ENCODE measurements around the gene GSDMA.

The GSDMA gene

DNA sequence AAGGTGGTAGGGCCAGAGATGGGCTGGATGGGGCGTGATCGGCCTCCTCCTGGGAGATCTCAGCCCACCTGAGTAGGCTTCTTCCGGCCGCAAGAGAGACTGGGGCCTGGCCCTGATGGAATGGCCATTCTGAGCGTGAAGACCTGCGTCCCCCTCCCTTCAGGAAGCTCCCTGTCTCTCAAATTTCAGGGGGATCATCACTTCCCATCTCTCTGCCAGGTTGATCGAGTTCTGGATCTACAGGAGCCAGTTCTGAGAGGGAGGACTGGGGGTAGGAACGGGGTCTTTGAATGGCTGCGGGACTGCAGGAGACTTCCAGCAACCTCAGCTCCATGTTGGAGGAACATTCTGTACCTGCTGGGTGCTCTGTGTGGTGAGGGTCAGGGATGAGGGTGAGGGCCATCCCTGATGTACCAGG is 9.3 kb upstream of the GSDMA start:
- DNase-seq (ENCODE audit: low read depth), result no peak
- H3K4me3 ChIP-seq (ENCODE audit: low read depth, low read length), result peak overlapping the region; percentile 43

DNA sequence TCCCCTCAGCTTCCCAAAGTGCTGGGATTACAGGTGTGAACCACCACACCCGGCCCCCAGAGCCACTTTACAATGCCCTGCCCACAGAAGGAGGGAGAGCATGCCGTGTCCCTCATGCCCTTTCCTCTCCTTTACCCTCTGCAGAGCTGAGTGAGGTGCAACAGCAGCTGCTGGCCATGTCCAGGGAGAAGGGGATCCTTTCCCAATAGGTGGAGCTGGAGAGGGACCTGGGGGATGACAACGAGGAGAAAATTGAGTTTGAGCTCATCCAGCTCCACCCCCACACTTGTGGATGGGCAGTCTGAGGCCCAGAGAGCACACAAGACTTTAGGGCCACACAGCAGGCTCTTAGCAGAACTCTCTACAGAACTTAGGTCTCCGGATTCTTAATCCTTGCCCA is 7.9 kb upstream of the GSDMA start:
- no peak for DNase-seq (ENCODE audit: low read depth)
- H3K4me3 ChIP-seq (ENCODE audit: low read depth, low read length), result no peak overlapping the region

- no peak for DNase-seq (ENCODE audit: low read depth)
- H3K4me3 ChIP-seq (ENCODE audit: low read depth, low read length), result no peak overlapping the region
Measured at GRCh38 chr17:39955726-39956225, 7.0 kb upstream of the GSDMA start.

GRCh38 chr17:39960524-39961041 is 2.2 kb upstream of the GSDMA start:
- no peak overlapping the region for H3K4me3 ChIP-seq (ENCODE audit: low read depth, low read length)
- no peak for DNase-seq (ENCODE audit: low read depth)

DNA sequence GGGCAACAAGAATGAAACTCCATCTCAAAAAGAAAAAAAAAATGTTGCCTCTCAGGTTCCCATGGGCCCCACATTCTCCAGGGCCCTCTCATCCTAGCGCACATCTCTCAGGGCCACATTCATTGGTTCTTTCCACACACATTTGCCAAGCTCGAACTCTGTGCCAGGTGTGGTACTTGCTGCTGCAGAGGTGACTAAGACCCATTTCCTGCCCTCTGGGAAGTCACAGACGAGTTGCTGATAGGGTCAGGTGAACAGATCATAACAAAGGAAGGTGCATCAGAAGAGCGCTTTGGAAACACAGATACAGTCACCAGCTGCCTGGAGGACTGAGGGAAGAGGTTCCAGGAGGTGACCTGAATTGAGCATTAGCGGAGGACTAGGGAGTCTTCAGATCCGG is 1.0 kb downstream of the GSDMA start:
- H3K4me3 ChIP-seq (ENCODE audit: low read depth, low read length), result no peak overlapping the region
- no peak for DNase-seq (ENCODE audit: low read depth)

- H3K4me3 ChIP-seq (ENCODE audit: low read depth, low read length), result no peak overlapping the region
- DNase-seq (ENCODE audit: low read depth), result no peak
Measured at GRCh38 chr17:39965017-39965699, 2.4 kb downstream of the GSDMA start.

GRCh38 chr17:39966771-39967170 is 4.0 kb downstream of the GSDMA start:
- H3K4me3 ChIP-seq (ENCODE audit: low read depth, low read length), result no peak overlapping the region
- DNase-seq (ENCODE audit: low read depth), result no peak

GRCh38 chr17:39968761-39969160 is 6.0 kb downstream of the GSDMA start:
- no peak overlapping the region for H3K4me3 ChIP-seq (ENCODE audit: low read depth, low read length)
- no peak for DNase-seq (ENCODE audit: low read depth)

GRCh38 chr17:39969375-39969774 is 6.6 kb downstream of the GSDMA start:
- DNase-seq (ENCODE audit: low read depth), result no peak

GRCh38 chr17:39970157-39970692 is 7.4 kb downstream of the GSDMA start:
- no peak for DNase-seq (ENCODE audit: low read depth)
- H3K4me3 ChIP-seq (ENCODE audit: low read depth, low read length), result no peak overlapping the region

More at GRCh38 chr17:39969375-39969774, 6.6 kb downstream of the GSDMA start:
- no peak overlapping the region for H3K4me3 ChIP-seq (ENCODE audit: low read depth, low read length)

GRCh38 chr17:39971076-39971603 is 8.3 kb downstream of the GSDMA start:
- DNase-seq (ENCODE audit: low read depth), result no peak
- no peak overlapping the region for H3K4me3 ChIP-seq (ENCODE audit: low read depth, low read length)

GRCh38 chr17:39972271-39972670 is 9.5 kb downstream of the GSDMA start:
- H3K4me3 ChIP-seq (ENCODE audit: low read depth, low read length), result no peak overlapping the region
- no peak for DNase-seq (ENCODE audit: low read depth)

DNA sequence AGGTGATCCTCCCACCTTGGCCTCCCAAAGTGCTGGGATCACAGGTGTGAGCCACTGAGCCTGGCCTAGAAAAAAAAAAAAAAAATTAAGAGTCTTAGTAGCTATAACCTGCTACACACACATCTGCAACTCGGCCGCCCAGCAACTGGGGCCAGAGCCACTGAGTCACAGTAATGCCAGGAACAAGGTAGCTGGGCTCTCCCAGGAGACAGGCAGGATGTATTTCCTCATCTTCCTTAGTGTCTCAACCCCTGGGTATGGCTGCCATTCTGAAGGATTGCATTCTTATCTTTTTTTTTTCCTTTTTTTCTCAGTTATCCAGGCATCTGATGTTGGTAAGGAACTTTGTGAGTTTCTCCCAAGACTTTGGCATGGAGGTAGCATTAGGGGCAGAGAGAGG is 10.7 kb downstream of the GSDMA start:
- no peak for DNase-seq (ENCODE audit: low read depth)
- H3K4me3 ChIP-seq (ENCODE audit: low read depth, low read length), result no peak overlapping the region

DNA sequence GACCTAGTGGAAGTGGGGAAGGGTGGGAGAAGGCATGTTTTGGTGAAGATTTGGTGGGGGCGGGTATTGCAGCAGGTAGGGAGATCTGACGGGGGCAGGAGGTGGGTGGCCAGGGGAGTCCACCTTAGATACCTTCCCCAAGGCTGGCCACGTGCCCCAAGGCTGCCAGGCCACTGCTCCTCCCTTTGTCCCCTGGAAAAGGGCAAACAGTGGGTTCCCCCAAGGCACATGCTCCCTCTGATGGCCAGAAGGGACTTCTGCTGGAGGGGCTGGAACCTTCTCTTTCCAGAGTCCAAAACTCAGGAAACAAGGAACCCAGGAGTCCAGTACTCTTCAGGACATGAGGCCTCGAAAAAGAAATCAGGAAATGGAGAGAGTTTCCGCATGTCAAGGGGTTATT is 11.6 kb downstream of the GSDMA start:
- no peak overlapping the region for H3K4me3 ChIP-seq (ENCODE audit: low read depth, low read length)
- no peak for DNase-seq (ENCODE audit: low read depth)

GRCh38 chr17:39975801-39976200 is 13.0 kb downstream of the GSDMA start:
- DNase-seq (ENCODE audit: low read depth), result no peak
- no peak overlapping the region for H3K4me3 ChIP-seq (ENCODE audit: low read depth, low read length)

DNA sequence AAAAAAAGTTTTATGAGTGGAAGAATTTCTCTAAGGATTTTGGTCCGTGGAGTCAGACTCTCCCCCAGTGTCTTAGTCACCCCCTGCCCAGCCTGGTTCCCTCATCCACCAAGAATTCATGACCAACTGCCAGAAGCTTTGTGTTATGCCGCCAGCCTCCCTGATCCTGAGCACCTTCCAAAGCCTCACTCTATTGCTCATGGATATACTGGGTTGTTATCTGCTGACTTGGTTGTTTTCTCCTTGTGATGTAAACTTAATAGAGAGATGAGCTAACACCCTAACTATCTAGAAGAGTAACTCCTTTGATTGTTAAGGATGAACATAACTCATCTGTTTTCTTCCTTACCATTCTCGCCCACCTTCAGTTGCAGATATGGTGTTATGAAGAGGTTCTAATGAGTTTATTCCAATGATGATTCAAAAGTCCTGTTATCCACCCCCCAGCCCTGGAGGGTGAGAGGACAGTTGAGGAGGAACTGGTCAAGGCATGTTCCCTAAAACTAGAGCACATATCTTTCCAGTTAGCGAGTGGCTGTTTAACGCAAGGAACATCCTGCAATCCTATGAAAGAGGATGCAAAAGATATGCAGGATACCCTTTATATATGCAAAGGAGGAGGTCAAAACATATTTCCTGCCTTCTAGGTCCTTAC is 16.3 kb downstream of the GSDMA start:
- DNase-seq (ENCODE audit: low read depth), result peak; percentile 52
- H3K4me3 ChIP-seq (ENCODE audit: low read depth, low read length), result no peak overlapping the region

GRCh38 chr17:39979893-39980350 is 17.1 kb downstream of the GSDMA start:
- DNase-seq (ENCODE audit: low read depth), result no peak
- peak overlapping the region; percentile 95 for H3K4me3 ChIP-seq (ENCODE audit: low read depth, low read length)

- H3K4me3 ChIP-seq (ENCODE audit: low read depth, low read length), result peak within 1 kb of the TSS; percentile 95
- peak; percentile 96 for DNase-seq (ENCODE audit: low read depth)
Measured at GRCh38 chr17:39980351-39981206, 17.8 kb downstream of the GSDMA start, which contains the start of gene PSMD3. TSS of gene PSMD3 (plus strand) at chr17:39980807. CDS start at chr17:39980971, 164 bp downstream.

GRCh38 chr17:39981207-39981741 is 18.5 kb downstream of the GSDMA start:
- H3K4me3 ChIP-seq (ENCODE audit: low read depth, low read length), result peak overlapping the region; percentile 95
- DNase-seq (ENCODE audit: low read depth), result no peak

All from skeletal muscle cell (primary cell).